GM13976 (cell line): Measurements from ENCODE around the gene TSSK2.

ENCODE experiments used
- DNase-seq: peaks from one replicate; pipeline ENCODE4 v3.0.0; 2012; ENCODE audit warnings: low spot score
- CTCF ChIP-seq: IDR thresholded peaks from 2 replicates; pipeline ENCODE4 v1.5.1; 2012; ENCODE audit warnings: borderline replicate concordance, mild to moderate bottlenecking; ENCODE audit not compliant: insufficient read depth; ENCODE audit errors: extremely low read depth, missing control alignments, control extremely low read depth
- in situ Hi-C: fragments of 300-500 bp; cut with MboI; formaldehyde crosslinking; loops from one replicate; pipeline ENCODE4 v1.12.0; 2022; ENCODE audit warnings: low sequenced_read_pairs, mixed read lengths, inconsistent platforms; ENCODE audit not compliant: unreplicated experiment

Gene TSSK2

GRCh38 chr22:19167106-19167869 lies 36.2 kb downstream of the TSSK2 start:
- DNase-seq = no peak
- no peak for TF ChIP-seq CTCF
- in situ Hi-C loops = no loop called here

- TF ChIP-seq CTCF = no peak
- in situ Hi-C loops = no loop called here
- DNase-seq = no peak
These were observed 37.2 kb downstream of the TSSK2 start for GRCh38 chr22:19168088-19168890.

DNA sequence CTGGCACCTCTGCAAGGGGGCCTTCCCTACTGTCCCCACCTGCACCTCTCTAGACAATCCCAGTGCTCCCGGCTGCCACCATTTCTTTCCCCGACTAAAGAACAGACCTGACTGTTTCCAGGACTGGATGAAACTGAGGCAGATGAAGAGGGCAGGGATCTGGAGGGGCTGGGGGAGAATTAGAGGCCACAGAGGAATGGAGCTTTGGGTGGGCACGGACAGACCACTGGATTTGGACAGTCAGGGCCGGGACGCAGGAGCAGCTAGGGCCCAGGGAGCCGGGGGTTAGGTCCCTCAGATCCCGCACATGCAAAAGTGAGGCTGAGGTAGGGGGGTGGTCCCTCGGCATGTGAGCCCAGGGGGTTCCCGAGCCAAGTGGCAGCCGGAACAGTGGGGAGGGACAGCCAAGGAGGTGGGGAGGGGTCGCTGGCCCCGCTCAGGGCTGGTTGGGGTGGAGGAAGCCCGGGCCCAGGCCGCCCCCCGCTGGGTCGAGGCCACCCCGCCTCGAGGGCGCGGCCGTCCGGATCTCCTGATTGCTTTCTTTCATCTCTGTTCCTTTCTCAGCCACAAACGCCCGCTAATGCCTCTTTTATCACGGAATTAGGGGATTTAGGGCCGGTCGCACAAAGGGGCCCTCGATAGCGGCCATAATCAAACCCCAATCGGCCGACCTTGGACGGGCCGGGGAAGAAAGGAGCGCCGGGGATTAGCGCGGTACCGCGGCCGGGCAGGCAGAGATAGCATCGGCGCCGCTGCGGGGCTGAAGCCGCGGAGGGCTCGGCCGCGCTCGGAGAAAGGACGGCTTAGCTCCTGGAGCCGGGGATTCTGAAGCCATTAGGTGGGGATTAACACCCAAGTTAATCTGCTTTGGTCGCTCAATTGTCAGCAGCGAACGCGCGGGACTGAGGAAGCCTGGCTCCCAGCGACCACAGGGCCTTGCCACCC lies 38.2 kb downstream of the TSSK2 start:
- no peak for TF ChIP-seq CTCF
- in situ Hi-C loops = no loop called here
- no peak for DNase-seq

DNA sequence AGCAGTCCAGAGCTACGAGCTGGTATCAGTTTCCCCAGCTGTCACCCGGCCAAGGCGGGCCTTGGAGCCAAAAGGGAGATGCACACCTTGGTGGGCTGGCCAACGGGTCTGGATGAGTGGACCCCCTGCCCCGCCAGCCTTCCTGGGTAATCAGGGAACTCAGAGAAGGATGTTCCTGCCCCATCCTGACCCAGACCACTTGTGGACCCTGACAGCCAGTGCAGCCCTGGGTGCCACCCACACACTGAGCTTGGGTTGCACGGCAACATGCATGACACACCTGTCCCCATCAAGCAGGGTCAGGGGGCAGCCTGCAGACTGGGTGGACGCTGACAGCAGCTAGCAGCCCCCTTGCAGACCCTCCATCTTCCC lies 38.8 kb downstream of the TSSK2 start:
- in situ Hi-C loops = no loop called here
- DNase-seq = no peak
- TF ChIP-seq CTCF = no peak

GRCh38 chr22:19172213-19173046 lies 41.3 kb downstream of the TSSK2 start:
- no peak for TF ChIP-seq CTCF
- DNase-seq = no peak
- in situ Hi-C loops = no loop called here
